PFSK-1 (cell line): ENCODE data around the gene NISCH.

Source experiments
- FOXP2 ChIP-seq: optimal IDR thresholded peaks from 2 replicates; pipeline ENCODE3; 2011; ENCODE audit warnings: borderline replicate concordance, control low read depth, inconsistent platforms; ENCODE audit not compliant: insufficient read depth; ENCODE audit errors: extremely low read length, extremely low read depth
- POLR2AphosphoS5 ChIP-seq: IDR thresholded peaks from 2 replicates; pipeline ENCODE4 v1.6.1; 2012; ENCODE audit warnings: low read depth, mild to moderate bottlenecking, control low read depth, low read length, moderate library complexity
- SIN3A ChIP-seq: IDR thresholded peaks from 2 replicates; pipeline ENCODE4 v1.6.1; 2012; ENCODE audit warnings: mild to moderate bottlenecking, low read length, moderate library complexity, borderline replicate concordance; ENCODE audit not compliant: insufficient read depth
- TAF1 ChIP-seq: IDR thresholded peaks from 2 replicates; pipeline ENCODE4 v1.6.1; 2012; ENCODE audit warnings: low read length, control low read depth, borderline replicate concordance; ENCODE audit not compliant: insufficient read depth
- TF ChIP-seq, protein P1 (sequence below), 2 experiments: IDR thresholded peaks; 2 replicates each; pipeline versions ENCODE4 v1.6.1 to v1.8.0; 2011 to 2012; ENCODE audit warnings: low read depth in 2 of 2, low read length in 2 of 2, control low read depth in 1 of 2, inconsistent platforms in 1 of 2, mild to moderate bottlenecking in 1 of 2, moderate library complexity in 1 of 2; ENCODE audit not compliant: insufficient read depth in 1 of 2

Gene NISCH

DNA sequence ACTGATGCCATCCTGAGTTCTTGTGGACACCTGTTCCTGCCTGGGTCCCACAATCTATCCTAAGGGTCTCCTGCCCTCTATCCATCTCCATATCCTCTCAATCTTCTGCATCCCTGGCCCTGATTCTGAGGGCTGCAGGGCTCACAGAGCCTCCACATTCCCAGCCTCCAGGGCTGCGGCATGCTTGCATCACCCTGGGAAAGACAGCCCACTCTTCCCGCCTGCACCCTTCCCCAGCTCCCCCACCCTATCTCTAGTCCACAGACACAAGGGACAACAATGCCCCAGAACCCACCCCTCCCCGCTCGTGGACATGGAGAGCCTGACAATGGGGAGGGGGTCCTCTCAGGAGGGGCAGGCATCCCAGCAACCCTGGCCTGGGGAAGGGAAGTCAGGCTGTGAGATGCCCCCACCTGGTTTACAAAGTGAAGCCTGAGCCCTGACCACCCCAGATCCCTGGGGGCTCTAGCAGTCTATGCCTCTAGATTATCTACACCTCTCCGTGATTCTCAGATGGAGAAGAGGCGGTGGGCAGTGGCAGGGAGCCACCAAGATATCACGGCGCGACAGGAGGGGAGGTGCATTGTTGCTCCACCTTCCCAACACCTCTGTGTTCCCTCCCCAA, 20.8 kb upstream of the NISCH start:
- TF ChIP-seq FOXP2, result no peak
- no peak for TF ChIP-seq POLR2AphosphoS5
- TF ChIP-seq, protein P1, sequence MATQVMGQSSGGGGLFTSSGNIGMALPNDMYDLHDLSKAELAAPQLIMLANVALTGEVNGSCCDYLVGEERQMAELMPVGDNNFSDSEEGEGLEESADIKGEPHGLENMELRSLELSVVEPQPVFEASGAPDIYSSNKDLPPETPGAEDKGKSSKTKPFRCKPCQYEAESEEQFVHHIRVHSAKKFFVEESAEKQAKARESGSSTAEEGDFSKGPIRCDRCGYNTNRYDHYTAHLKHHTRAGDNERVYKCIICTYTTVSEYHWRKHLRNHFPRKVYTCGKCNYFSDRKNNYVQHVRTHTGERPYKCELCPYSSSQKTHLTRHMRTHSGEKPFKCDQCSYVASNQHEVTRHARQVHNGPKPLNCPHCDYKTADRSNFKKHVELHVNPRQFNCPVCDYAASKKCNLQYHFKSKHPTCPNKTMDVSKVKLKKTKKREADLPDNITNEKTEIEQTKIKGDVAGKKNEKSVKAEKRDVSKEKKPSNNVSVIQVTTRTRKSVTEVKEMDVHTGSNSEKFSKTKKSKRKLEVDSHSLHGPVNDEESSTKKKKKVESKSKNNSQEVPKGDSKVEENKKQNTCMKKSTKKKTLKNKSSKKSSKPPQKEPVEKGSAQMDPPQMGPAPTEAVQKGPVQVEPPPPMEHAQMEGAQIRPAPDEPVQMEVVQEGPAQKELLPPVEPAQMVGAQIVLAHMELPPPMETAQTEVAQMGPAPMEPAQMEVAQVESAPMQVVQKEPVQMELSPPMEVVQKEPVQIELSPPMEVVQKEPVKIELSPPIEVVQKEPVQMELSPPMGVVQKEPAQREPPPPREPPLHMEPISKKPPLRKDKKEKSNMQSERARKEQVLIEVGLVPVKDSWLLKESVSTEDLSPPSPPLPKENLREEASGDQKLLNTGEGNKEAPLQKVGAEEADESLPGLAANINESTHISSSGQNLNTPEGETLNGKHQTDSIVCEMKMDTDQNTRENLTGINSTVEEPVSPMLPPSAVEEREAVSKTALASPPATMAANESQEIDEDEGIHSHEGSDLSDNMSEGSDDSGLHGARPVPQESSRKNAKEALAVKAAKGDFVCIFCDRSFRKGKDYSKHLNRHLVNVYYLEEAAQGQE (IDR thresholded peaks at IDR 0.05; ENCODE audit: insufficient read depth in 1 of 2, low read depth in 2 of 2, low read length in 2 of 2), result no peak
- no peak for TF ChIP-seq TAF1
- no peak for TF ChIP-seq SIN3A

DNA sequence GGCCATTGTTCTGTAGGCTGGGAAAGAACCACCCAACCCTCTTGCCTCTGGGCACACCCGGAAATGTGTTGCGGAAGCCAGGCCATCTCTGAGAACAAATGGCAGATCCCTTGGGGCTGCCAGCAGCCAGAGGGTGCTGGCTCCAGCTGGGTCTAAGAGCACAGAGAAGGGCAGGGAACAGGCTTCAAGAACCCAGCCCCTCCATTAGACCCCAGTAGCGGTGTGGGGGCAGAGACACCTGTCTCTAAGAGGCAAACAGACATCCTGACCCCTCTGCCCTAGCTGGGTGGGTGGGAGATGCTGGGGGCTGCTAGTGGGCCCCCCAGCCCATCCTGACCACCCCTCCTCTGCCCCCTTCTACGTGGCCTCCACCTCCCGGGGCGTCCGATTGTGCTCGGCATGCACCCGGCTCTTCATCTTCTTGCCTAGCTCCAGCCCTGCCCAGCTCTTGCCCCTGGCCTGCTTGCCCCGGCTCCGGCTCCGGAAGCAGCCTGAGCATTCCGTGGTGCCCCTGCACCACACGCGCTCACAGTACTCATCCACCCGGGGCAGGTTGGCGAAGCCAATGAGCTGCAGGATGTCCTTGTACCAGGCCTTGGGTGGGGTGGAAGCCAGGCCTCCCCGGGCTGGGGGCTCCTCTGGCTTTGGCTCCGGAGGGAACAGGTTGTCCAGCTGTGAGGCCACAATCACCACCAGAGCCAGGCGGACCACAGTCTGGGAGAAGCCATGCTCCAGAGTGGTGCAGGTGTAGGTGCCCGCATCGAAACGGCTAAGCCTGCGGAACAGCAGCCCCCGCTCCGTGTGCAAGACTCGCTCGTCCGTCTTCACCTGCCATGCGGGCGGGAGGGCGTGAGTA, 19.9 kb upstream of the NISCH start:
- no peak for TF ChIP-seq SIN3A
- TF ChIP-seq TAF1, result no peak
- TF ChIP-seq, protein P1 (IDR thresholded peaks at IDR 0.05; ENCODE audit: insufficient read depth in 1 of 2, low read depth in 2 of 2, low read length in 2 of 2), result no peak
- no peak for TF ChIP-seq FOXP2
- no peak for TF ChIP-seq POLR2AphosphoS5

DNA sequence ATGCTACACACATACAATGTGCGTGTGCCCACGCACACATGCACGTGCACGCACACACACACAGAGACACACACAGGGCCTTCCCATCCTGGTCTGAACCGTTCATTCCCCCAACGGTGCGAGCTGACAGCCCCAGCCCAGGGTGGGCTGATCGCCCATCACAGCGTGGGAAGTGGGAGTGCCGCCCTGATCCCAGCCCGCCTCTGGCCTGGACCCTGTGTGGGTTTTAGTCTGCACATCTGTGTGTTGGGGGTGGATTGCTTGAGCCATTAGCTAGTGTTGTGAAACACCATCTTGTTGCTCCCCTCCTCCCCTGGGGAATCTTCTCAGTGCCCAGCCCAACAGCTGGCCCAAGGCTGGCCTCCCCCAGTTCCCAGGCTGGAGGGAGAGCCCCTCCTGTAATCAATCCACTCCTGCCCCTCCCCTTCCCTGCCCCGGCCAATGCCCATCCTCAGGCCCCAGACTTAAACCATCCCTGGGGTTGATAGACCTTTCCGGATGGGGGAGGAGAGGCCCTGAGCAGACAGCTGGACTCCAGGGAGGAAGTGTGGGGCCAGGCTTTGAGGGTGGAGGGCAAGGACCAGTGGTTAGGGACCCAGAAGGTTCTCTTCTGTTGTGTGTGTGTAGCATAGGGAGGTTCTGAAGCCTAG, 18.8 kb upstream of the NISCH start:
- TF ChIP-seq POLR2AphosphoS5 (no peak), SIN3A (no peak), FOXP2 (no peak), TAF1 (no peak)
- TF ChIP-seq, protein P1 (IDR thresholded peaks at IDR 0.05; ENCODE audit: insufficient read depth in 1 of 2, low read depth in 2 of 2, low read length in 2 of 2), result no peak

DNA sequence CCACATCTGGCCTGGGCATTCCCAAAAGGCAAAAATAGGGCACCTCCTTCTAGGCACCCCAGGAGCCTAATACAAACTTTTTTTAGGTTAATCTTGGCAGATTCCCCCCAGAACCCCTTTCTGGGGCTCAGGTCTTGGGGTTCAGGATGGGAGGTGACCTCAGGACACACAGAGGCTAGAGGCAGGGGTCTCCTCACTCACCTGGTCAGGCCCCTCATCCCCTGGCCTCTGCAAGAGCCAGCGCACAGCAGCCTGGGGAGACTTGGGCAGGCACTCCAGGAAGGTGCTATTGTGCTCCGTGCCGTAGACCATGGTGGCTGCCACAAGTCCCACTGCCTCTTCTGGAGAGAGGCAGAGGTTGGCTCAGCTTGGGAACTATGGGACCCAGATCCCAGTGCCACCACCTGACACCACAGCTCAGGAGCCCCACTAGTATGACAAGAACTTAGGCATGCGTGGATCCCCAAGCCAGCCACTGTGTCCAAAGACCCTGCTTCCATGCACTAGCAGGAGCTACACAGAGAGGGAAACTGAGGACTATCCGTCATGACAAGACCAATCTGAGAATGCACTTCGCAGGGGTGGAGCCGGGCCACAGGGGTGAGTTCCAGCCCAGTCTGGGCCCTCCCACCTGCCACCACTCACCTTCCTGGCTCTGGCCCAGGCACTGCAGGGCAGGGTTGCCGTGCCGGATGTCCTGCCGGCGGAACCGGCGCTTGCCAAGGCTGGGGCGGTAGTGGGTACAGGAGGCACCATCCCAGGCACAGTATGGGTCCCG, 17.9 kb upstream of the NISCH start:
- TF ChIP-seq, protein P1 (IDR thresholded peaks at IDR 0.05; ENCODE audit: insufficient read depth in 1 of 2, low read depth in 2 of 2, low read length in 2 of 2), result no peak
- TF ChIP-seq TAF1 (no peak), FOXP2 (no peak)
